ENCODE results near the gene GRHL1.

Gene GRHL1

GRCh38 chr2:9972621-9973479 is 21.4 kb downstream of the GRHL1 start:
- DNase-seq (ENCODE audit: low spot score) = no peak

GRCh38 chr2:9973690-9974089 is 22.2 kb downstream of the GRHL1 start:
- no peak for DNase-seq (ENCODE audit: low spot score)

- DNase-seq (ENCODE audit: low spot score) = no peak
Measured at GRCh38 chr2:9974343-9974742, 22.9 kb downstream of the GRHL1 start.

DNA sequence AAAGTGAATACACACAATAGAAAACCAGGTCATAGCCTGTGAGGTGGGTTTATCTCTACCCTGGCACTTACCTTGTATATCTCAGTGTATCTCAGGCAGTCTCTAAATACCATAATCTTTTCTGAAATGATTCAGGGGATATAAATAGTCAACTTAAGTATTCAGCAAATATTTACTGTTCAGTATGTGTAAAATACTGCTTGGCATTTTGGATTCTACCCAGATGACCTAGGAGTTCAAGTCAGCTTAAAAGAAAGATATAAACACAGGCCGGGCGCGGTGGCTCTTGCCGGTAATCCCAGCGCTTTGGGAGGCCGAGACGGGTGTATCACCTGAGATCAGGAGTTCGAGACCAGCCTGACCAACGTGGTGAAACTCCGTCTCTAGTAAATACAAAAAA is 23.8 kb downstream of the GRHL1 start:
- no peak for DNase-seq (ENCODE audit: low spot score)

DNA sequence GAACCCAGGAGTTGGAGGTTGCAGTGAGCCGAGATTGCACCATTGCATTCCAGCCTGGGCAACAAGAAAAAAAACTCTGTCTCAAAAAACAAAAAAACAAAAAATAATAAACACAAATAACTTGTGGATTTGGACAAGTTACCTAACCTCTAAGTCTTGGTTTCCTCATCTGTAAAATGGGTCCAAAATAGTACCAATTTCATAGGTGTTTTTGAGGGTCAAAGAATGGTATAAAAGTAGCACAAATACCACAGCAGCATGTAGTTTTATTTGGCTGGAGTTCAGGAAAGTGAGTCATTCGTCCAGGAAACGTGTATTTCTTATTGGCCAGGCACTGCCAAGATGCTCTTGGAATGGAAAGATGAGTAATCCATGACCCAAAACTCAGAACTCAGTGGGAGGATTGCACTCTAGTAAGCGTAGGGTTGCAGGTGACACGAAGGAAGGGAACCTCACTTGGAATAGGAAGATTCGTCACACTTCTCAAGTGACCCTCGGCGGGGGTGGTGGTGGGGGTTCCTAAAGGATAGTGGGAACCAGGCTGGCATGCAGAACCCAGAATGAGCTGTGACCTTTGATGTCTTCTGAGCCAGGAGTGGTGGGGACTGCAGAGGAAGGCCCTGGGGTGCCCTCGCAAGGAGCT is 24.4 kb downstream of the GRHL1 start:
- peak; percentile 98 for DNase-seq (ENCODE audit: low spot score)

GRCh38 chr2:9979977-9980376 is 28.5 kb downstream of the GRHL1 start:
- no peak for DNase-seq (ENCODE audit: low spot score)

DNA sequence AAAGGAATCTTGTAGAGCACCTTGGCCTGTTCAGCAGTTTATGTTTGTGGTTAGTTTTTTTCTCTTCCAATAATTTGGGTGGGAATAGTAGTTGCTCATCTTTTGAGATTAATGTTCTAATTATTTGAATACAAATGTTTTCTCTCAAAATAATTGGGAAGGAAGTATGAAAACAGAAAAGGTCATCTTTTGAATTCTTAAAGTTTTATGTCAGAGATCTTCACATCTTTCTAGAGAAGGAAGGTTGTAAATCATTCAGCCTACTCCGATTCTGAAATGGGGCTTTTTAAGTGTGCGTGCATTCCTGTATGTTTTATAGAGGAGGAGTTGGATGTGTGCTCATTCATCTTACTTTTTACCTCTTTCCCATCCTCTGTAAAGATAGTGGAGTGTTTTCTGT is 29.0 kb downstream of the GRHL1 start:
- DNase-seq (ENCODE audit: low spot score) = no peak

- DNase-seq (ENCODE audit: low spot score) = no peak
Measured at GRCh38 chr2:9981655-9982054, 30.2 kb downstream of the GRHL1 start.

- DNase-seq (ENCODE audit: low spot score) = no peak
Measured at GRCh38 chr2:9982248-9982647, 30.8 kb downstream of the GRHL1 start.

DNA sequence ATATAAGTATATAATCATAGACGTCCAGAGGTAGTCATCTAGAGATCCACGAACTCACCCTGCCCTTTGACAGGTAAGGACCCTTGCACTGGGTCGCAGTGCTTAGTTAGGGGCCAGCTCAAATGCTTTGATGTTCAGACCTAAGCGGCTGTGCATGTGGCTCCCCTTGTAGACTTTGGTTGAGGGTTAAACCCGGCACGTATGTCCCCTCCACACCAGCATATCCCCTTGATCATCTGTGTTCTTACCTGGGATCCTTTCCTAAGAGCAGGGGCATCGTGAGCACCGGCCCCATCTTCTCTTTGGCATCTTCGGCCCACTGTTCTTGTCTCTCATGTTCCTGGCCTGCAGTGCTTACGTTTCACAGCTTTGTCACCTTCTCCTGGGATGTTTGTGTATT is 31.4 kb downstream of the GRHL1 start:
- no peak for DNase-seq (ENCODE audit: low spot score)

GRCh38 chr2:9983401-9984216 is 32.1 kb downstream of the GRHL1 start:
- DNase-seq (ENCODE audit: low spot score) = no peak

DNA sequence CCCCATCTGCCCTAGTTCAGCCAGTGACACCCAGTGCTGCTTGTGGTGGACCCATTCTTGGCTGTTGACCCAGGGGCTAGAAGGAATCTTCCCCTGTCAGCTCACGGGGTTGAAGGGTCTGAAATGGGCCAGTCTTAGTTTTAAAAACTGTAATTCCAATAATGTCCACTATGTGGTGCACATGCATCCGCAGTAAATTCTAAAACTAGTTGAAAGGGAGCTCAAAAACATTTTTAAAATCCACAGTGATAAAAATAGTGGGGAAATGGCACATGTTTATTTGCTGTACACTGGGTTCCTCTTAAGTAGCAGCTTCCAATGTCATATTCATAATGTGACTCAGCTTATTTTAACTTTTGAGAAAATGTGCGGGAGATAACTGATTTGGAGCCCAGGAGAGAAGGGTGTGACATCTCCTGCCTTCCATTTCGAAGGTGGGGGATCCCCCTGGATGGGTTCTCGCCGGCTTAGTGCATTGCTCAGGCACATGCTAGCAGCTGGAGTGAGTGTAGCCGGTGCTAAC is 32.8 kb downstream of the GRHL1 start:
- DNase-seq (ENCODE audit: low spot score) = peak; percentile 79

- no peak for DNase-seq (ENCODE audit: low spot score)
Measured at GRCh38 chr2:9984871-9985480, 33.5 kb downstream of the GRHL1 start.

GRCh38 chr2:9985531-9986328 is 34.2 kb downstream of the GRHL1 start:
- DNase-seq (ENCODE audit: low spot score) = no peak

- DNase-seq (ENCODE audit: low spot score) = no peak
Measured at GRCh38 chr2:9988320-9988719, 36.8 kb downstream of the GRHL1 start.

- DNase-seq (ENCODE audit: low spot score) = no peak
Measured at GRCh38 chr2:9990736-9991135, 39.2 kb downstream of the GRHL1 start.

DNA sequence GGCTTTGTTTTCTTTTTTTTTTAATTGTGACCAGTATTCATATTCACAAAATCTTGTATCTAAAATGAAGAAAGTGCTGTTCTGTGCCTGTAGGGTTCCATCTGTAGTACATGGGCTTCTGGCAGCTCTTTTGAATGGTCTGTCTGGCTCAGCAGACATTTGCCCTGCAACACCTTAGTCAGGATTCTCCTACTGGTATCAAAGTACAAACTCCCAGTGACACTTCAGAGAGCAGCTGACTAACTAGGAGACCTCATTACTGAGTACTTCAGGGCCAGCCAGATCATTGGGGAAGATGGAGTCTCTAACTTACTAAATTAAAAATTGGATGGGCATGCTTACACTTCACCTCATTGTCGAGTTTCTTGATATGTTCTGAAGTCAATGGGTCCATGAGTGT is 39.7 kb downstream of the GRHL1 start:
- no peak for DNase-seq (ENCODE audit: low spot score)

GRCh38 chr2:9991829-9992273 is 40.4 kb downstream of the GRHL1 start:
- no peak for DNase-seq (ENCODE audit: low spot score)

DNA sequence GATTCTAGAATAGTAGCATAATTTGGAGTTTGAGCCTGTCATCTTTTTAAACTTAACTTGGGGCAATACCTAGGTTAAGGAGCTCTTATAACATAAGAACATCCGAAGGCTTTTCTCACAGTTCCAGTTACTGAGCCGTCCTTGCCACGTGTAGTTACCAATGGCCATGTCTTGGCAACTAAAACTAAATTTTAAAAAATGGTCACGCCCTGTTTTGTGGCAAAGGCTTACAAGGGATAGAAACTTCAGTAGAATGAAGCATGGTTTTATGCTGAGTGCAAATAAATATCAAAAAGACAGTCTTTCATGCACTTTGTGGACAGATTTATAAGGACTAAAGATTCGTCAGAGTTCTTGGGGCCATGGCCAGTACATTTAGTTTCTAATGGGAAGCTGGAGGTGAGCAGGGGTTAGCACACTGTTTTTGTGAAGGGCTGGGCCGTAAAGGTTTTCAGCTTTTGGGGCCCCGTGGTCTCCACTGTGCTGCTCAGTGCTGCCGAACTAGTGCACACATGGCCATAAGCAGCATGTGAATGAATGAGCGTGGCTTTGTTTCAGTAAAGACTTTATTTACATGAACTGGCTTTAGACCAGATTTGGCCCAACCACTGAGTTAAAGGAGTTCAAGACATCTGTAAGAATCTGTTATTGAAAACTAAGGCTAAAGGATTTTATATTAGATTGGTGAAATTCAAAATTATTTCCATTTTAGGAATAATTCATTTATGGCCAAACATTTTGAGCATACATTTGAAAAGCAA is 41.1 kb downstream of the GRHL1 start:
- DNase-seq (ENCODE audit: low spot score) = no peak

DNA sequence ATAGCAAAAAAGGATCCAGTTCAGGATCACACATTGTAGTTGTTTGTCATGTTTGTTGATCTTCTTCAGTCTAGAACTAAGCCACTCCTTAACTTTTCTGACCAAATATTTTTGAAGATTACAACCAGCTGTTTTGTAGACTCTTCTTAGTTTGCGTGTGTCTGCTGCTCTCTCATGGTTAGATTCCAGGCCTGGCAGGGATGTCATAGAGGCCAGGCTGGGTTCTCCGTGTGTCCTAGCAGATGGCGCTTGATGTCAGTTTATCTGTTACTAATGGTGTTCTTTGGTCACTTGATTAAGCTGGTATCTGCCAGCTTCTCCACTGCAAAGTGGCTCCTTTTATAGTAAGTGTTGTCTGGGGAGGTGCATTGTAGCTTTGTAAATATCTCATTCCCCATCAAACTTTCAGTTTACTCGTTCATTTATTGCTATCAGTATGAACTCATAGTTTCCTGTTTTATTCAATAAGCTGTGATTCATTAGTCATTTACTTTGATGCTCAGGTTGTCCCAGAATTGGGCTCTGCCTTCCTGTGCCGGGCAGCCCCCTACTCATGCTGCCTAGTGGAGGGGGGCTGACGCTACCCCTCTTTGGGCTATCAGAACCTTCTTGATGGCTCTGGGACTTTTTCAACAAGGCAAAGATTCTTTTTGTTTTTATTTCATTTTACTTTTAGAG is 42.1 kb downstream of the GRHL1 start:
- no peak for DNase-seq (ENCODE audit: low spot score)

All from COLO829 (cell line).